ENCODE results near the gene C4BPB.

- TF ChIP-seq RAD21 (IDR thresholded peaks at IDR 0.05; ENCODE audit: low read length), result no peak
- TF ChIP-seq USF2 (IDR thresholded peaks at IDR 0.05; ENCODE audit: low read depth, low read length), result no peak
Observed at GRCh38 chr1:207058252-207058651, 30.4 kb upstream of the C4BPB start.
